SK-N-SH (cell line): ENCODE data around the gene BRWD1. TPM values are rescaled to one million over a fixed set of nuclear protein-coding genes. Genes with fewer than 3 reads are reported as not detected.

Experiments
- CTCF ChIA-PET: fragments of 300-600, 350-600 bp; formaldehyde crosslinking; extraction: SDS; loops from one replicate; lab custom pipeline; 2021; lab: Yijun Ruan, JAX
- POLR2A ChIA-PET: fragments of 350-600 bp; sonication (Branson Sonifier 250); formaldehyde crosslinking; extraction: SDS; loops from one replicate; lab custom pipeline; 2020; ENCODE audit warnings: antibody characterized with exemption, inconsistent platforms; lab: Yijun Ruan, JAX
- DNase-seq: peaks from one replicate; pipeline ENCODE4 v3.0.0; 2012
- H2AFZ ChIP-seq: fragments of 200-600 bp; sonication (generic); 2 replicates; pipeline ENCODE4 v1.8.1; 2016; ENCODE audit warnings: antibody characterized with exemption, mild to moderate bottlenecking, low read depth
- H3F3A ChIP-seq: fragments of 200-600 bp; sonication (generic); replicated peaks from 2 replicates; pipeline ENCODE3; 2016; ENCODE audit warnings: antibody characterized with exemption, mild to moderate bottlenecking; ENCODE audit not compliant: insufficient read depth
- H3K27ac ChIP-seq, 2 experiments: fragments of 200-500 bp in 1 of 2; fragments of 200-600 bp in 1 of 2; sonication (Bioruptor generic) in 1 of 2; sonication (generic), shearing (Covaris generic) in 1 of 2; 2 replicates each; pipeline versions ENCODE4 v1.5.1 to v1.6.1; 2014 to 2016; ENCODE audit warnings: low read depth in 2 of 2, inconsistent platforms in 1 of 2, low read length in 1 of 2, mild to moderate bottlenecking in 1 of 2, mixed read lengths in 1 of 2
- H3K27me3 ChIP-seq: fragments of 200-600 bp; sonication (generic), shearing (Covaris generic); 2 replicates; pipeline ENCODE4 v1.6.1; 2016; ENCODE audit warnings: mixed run types; ENCODE audit not compliant: insufficient read depth
- H3K36me3 ChIP-seq, 2 experiments: fragments of 200-500 bp in 1 of 2; fragments of 200-600 bp in 1 of 2; sonication (Bioruptor generic) in 1 of 2; sonication (generic) in 1 of 2; replicated peaks in 1 of 2; 2 replicates each; pipeline versions ENCODE3 to v1.5.1; 2014 to 2016; ENCODE audit warnings: low read length in 1 of 2, mild to moderate bottlenecking in 1 of 2; ENCODE audit not compliant: insufficient read depth in 2 of 2, control insufficient read depth in 1 of 2
- H3K4me1 ChIP-seq, 2 experiments: fragments of 200-500 bp in 1 of 2; fragments of 200-600 bp in 1 of 2; sonication (Bioruptor generic) in 1 of 2; sonication (generic), shearing (Covaris generic) in 1 of 2; 2 replicates each; pipeline versions ENCODE4 v1.5.1 to v1.6.1; 2014 to 2016; ENCODE audit warnings: low read depth in 1 of 2, low read length in 1 of 2, mixed run types in 1 of 2; ENCODE audit not compliant: insufficient read depth in 2 of 2, control insufficient read depth in 1 of 2
- H3K4me2 ChIP-seq: fragments of 200-600 bp; sonication (generic), shearing (Covaris generic); 2 replicates; pipeline ENCODE4 v1.6.1; 2017; ENCODE audit warnings: mixed run types
- H3K4me3 ChIP-seq, 2 experiments: fragments of 200-500 bp in 1 of 2; fragments of 200-600 bp in 1 of 2; sonication (Bioruptor generic) in 1 of 2; sonication (generic), shearing (Covaris generic) in 1 of 2; 2 replicates each; pipeline versions ENCODE4 v1.5.1 to v1.8.1; 2014 to 2016; ENCODE audit warnings: low read depth in 2 of 2, inconsistent platforms in 1 of 2, low read length in 1 of 2, mild to moderate bottlenecking in 1 of 2, mixed read lengths in 1 of 2, moderate library complexity in 1 of 2
- H3K79me2 ChIP-seq: fragments of 200-600 bp; sonication (generic); 2 replicates; pipeline ENCODE4 v1.8.1; 2017; ENCODE audit warnings: mild to moderate bottlenecking; ENCODE audit not compliant: insufficient read depth
- H3K9ac ChIP-seq: fragments of 200-600 bp; sonication (generic); 2 replicates; pipeline ENCODE4 v1.6.1; 2017; ENCODE audit warnings: mixed run types
- H3K9me2 ChIP-seq: fragments of 200-600 bp; sonication (generic); 2 replicates; pipeline ENCODE4 v1.6.1; 2017; ENCODE audit warnings: mixed run types
- H3K9me3 ChIP-seq: fragments of 200-600 bp; sonication (generic); 2 replicates; pipeline ENCODE4 v1.6.1; 2017; ENCODE audit warnings: mixed run types, mild to moderate bottlenecking, moderate library complexity
- H4K20me1 ChIP-seq: fragments of 200-600 bp; sonication (generic); 2 replicates; pipeline ENCODE4 v1.6.1; 2017; ENCODE audit warnings: mild to moderate bottlenecking, mixed run types; ENCODE audit not compliant: insufficient read depth
- CHD2 ChIP-seq: fragments of 150-350 bp; IDR thresholded peaks from 2 replicates; pipeline ENCODE4 v1.6.1; 2018; ENCODE audit warnings: low read length; ENCODE audit not compliant: partially characterized antibody
- ELF1 ChIP-seq: IDR thresholded peaks from 2 replicates; pipeline ENCODE4 v1.4.0; 2012
- GABPA ChIP-seq: IDR thresholded peaks from 2 replicates; pipeline ENCODE4 v1.4.0; 2012; ENCODE audit warnings: low read depth, mild to moderate bottlenecking
- GATA2 ChIP-seq: sonication (generic); formaldehyde crosslinking; IDR thresholded peaks from 2 replicates; pipeline ENCODE4 v1.5.0; 2020; ENCODE audit warnings: mild to moderate bottlenecking, missing genetic modification reagents
- JUND ChIP-seq: IDR thresholded peaks from 2 replicates; pipeline ENCODE4 v1.4.0; 2012
- MEF2A ChIP-seq: IDR thresholded peaks from 2 replicates; pipeline ENCODE4 v1.4.0; 2012; ENCODE audit warnings: low read depth, borderline replicate concordance
- MXI1 ChIP-seq: IDR thresholded peaks from 2 replicates; pipeline ENCODE4 v1.6.1; 2012; ENCODE audit warnings: mild to moderate bottlenecking, low read depth, low read length, improper control_type of control experiment
- NFIC ChIP-seq: IDR thresholded peaks from 2 replicates; pipeline ENCODE4 v1.4.0; 2012; ENCODE audit warnings: borderline replicate concordance
- NRF1 ChIP-seq: IDR thresholded peaks from 2 replicates; pipeline ENCODE4 v1.6.1; 2012; ENCODE audit warnings: low read depth, mild to moderate bottlenecking, low read length
- POLR2AphosphoS5 ChIP-seq: IDR thresholded peaks from 2 replicates; pipeline ENCODE4 v1.6.1; 2012; ENCODE audit warnings: low read depth, low read length
- RFX5 ChIP-seq: IDR thresholded peaks from 2 replicates; pipeline ENCODE4 v1.6.1; 2012; ENCODE audit warnings: mild to moderate bottlenecking, improper control_type of control experiment, low read length
- RXRA ChIP-seq: IDR thresholded peaks from 2 replicates; pipeline ENCODE4 v1.4.0; 2012; ENCODE audit warnings: low read depth, mild to moderate bottlenecking, borderline replicate concordance
- SIN3A ChIP-seq: IDR thresholded peaks from 2 replicates; pipeline ENCODE4 v1.6.1; 2012; ENCODE audit warnings: low read depth, mild to moderate bottlenecking, low read length, moderate library complexity, borderline replicate concordance
- TAF1 ChIP-seq: IDR thresholded peaks from 2 replicates; pipeline ENCODE4 v1.6.1; 2012; ENCODE audit warnings: low read depth, mild to moderate bottlenecking, low read length, moderate library complexity, borderline replicate concordance
- TEAD4 ChIP-seq: IDR thresholded peaks from 2 replicates; pipeline ENCODE4 v1.4.0; 2012; ENCODE audit warnings: mild to moderate bottlenecking, borderline replicate concordance; ENCODE audit not compliant: insufficient read depth
- USF1 ChIP-seq: IDR thresholded peaks from 2 replicates; pipeline ENCODE4 v1.4.0; 2012; ENCODE audit warnings: low read depth, borderline replicate concordance
- USF2 ChIP-seq: fragments of 150-350 bp; IDR thresholded peaks from 2 replicates; pipeline ENCODE4 v1.6.1; 2017; ENCODE audit warnings: antibody characterized with exemption, low read length, low read depth, borderline replicate concordance
- ZBTB33 ChIP-seq: IDR thresholded peaks from 2 replicates; pipeline ENCODE4 v1.4.0; 2012; ENCODE audit warnings: low read depth, borderline replicate concordance
- WGBS: methylation state at CpG from one replicate; pipeline ENCODE4 v1.1.6; 2017; ENCODE audit warnings: low lambda C conversion rate; 5-methylcytosine and 5-hydroxymethylcytosine counted together
- polyA plus RNA-seq, 3 experiments: library from polyadenylated mRNA; depleted of rRNA; stranded (reverse); fragments of >200 nt; gene quantifications; 2 replicates each; pipeline ENCODE4 v1.2.3, GENCODE V29; 2012
- TF ChIP-seq, protein P1 (sequence below): IDR thresholded peaks from 2 replicates; pipeline ENCODE4 v1.4.0; 2012; ENCODE audit warnings: low read depth
- TF ChIP-seq, protein P2 (sequence below): IDR thresholded peaks from 2 replicates; pipeline ENCODE4 v1.6.1; 2012; ENCODE audit warnings: mild to moderate bottlenecking, low read depth, low read length, moderate library complexity
- TF ChIP-seq, protein P3 (sequence below): IDR thresholded peaks from 2 replicates; pipeline ENCODE4; 2012

BRWD1 gene
- polyA plus RNA-seq, 1 of the 3 experiments (the other 2 are of a cell fraction): 7.9 TPM

DNA sequence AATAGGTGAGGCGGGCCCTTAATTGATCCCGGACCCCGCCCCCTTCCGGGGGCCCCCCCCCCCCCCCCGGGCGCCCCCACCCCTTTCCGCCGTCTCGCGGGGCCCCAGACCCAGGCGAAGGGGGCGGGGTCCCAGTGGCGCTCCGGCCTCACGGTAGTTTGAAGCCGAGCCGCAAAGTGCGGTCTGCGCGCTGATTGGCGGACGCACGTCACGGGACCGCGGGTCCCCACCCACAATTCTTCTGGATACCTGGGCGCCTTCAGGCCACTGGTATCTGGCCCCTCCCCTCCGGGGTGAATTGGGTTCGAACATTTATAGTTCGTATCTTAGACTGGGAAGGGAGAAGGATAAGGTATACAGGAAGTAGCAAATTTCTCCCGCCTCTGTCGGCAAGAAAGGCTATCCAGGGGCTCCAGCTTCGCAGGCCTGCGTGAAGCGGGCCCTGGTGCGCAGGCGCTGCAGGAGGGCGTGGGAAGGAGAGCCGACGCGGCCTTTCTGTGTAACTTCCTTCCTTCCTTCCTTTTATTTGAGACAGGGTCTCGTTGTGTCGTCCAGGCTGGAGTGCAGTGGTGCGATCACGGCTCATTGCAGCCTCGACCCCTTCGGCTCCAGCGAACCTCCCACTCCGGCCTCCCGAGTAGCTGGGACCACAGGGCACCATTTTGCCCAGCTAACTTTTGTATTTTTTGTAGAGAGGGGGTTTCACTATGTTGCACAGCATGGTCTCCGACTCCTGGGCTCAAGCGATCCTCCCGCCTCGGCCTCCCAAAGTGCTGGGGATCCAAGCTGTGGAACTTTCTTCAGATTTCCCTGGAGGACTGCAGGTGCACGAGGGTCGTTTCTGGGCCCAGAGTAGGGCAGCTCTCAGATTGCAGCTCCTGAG is 36.0 kb upstream of the BRWD1 start:
- POLR2A ChIA-PET: interaction anchor here (1.2 to 2.9 kb wide), 10 partner anchors 9 to 166 kb away, joined by 4 to 24 read pairs (median 8); partner anchors contain the start of genes BRWD1 and PSMG1

More for the DNA sequence above, 36.0 kb upstream of the BRWD1 start:
- Histone ChIP-seq H3K9me2 (no peaks in the 10 kb centered on the region), H3K4me1 (peaks cover 14 to 23% of the 10 kb centered on the region in 2 experiments; a peak in 3 of 4 replicates), H3K27ac (peak overlapping the region; percentile 79 to 98), H3K27me3 (no peaks in the 10 kb centered on the region), H2AFZ (peak overlapping the region; percentile 84), H3K4me2 (peak overlapping the region; percentile 77), H3K9me3 (no peaks in the 10 kb centered on the region), H3K4me3 (peak overlapping the region; percentile 49 to 69), H3K9ac (peak overlapping the region; percentile 73), H3K79me2 (peaks cover 41% of the 10 kb centered on the region), H3F3A (peaks cover 14% of the 10 kb centered on the region), H3K36me3 (peaks cover 29 to 30% of the 10 kb centered on the region in 2 experiments), H4K20me1 (peaks cover 39% of the 10 kb centered on the region)
- TF ChIP-seq POLR2AphosphoS5: peak; percentile 84
- TF ChIP-seq, protein P1, sequence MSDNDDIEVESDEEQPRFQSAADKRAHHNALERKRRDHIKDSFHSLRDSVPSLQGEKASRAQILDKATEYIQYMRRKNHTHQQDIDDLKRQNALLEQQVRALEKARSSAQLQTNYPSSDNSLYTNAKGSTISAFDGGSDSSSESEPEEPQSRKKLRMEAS: peak; percentile 78
- no peak for TF ChIP-seq TEAD4
- no peak for TF ChIP-seq NFIC
- peak; percentile 10; the same call in 1 of the 2 replicates for TF ChIP-seq TAF1
- no peak for TF ChIP-seq MEF2A
- TF ChIP-seq JUND: no peak
- peak; percentile 68 for TF ChIP-seq GABPA
- no peak for TF ChIP-seq RXRA
- 0 out of 2 replicates have a peak, but pooled peaks have one; percentile 49 for TF ChIP-seq ZBTB33
- TF ChIP-seq RFX5: no peak
- TF ChIP-seq USF1: peak; percentile 93
- TF ChIP-seq, protein P2, sequence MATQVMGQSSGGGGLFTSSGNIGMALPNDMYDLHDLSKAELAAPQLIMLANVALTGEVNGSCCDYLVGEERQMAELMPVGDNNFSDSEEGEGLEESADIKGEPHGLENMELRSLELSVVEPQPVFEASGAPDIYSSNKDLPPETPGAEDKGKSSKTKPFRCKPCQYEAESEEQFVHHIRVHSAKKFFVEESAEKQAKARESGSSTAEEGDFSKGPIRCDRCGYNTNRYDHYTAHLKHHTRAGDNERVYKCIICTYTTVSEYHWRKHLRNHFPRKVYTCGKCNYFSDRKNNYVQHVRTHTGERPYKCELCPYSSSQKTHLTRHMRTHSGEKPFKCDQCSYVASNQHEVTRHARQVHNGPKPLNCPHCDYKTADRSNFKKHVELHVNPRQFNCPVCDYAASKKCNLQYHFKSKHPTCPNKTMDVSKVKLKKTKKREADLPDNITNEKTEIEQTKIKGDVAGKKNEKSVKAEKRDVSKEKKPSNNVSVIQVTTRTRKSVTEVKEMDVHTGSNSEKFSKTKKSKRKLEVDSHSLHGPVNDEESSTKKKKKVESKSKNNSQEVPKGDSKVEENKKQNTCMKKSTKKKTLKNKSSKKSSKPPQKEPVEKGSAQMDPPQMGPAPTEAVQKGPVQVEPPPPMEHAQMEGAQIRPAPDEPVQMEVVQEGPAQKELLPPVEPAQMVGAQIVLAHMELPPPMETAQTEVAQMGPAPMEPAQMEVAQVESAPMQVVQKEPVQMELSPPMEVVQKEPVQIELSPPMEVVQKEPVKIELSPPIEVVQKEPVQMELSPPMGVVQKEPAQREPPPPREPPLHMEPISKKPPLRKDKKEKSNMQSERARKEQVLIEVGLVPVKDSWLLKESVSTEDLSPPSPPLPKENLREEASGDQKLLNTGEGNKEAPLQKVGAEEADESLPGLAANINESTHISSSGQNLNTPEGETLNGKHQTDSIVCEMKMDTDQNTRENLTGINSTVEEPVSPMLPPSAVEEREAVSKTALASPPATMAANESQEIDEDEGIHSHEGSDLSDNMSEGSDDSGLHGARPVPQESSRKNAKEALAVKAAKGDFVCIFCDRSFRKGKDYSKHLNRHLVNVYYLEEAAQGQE: no peak
- TF ChIP-seq USF2: peak; percentile 76
- TF ChIP-seq CHD2: peak; percentile 80
- no peak for TF ChIP-seq SIN3A
- TF ChIP-seq, protein P3, sequence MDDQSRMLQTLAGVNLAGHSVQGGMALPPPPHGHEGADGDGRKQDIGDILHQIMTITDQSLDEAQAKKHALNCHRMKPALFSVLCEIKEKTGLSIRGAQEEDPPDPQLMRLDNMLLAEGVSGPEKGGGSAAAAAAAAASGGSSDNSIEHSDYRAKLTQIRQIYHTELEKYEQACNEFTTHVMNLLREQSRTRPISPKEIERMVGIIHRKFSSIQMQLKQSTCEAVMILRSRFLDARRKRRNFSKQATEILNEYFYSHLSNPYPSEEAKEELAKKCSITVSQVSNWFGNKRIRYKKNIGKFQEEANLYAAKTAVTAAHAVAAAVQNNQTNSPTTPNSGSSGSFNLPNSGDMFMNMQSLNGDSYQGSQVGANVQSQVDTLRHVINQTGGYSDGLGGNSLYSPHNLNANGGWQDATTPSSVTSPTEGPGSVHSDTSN: peak; percentile 2; the same call in 1 of the 2 replicates
- TF ChIP-seq MXI1: peak; percentile 51
- no peak for TF ChIP-seq GATA2 (CRISPR knock-in tag)
- peak; percentile 53; the same call in 1 of the 2 replicates for TF ChIP-seq ELF1
- TF ChIP-seq NRF1: peak; percentile 88
- WGBS: 1% methylated on average over 23 of the region's 56 CpGs
- CTCF ChIA-PET: interaction anchor here (1.2 to 4.5 kb wide), 2 partner anchors 36 kb away, joined by 3 to 24 read pairs; partner anchors contain the start of gene BRWD1
- DNase-seq: peak; percentile 98
